HG03196 (cell line): ENCODE measurements around the gene SYCE3.
"Not testable (repeated sequence)": the region's sequence is repeated elsewhere in the genome, so short reads cannot be mapped to it uniquely, and the experiment has no call there.

Source experiments
- ATAC-seq: cut with Tn5 transposase; IDR thresholded peaks from one replicate; pipeline ENCODE4 v1.9.1; 2021; ENCODE audit not compliant: unreplicated experiment

The SYCE3 gene

GRCh38 chr22:50522806-50523438 lies 39.8 kb downstream of the SYCE3 start:
- ATAC-seq: no peak

GRCh38 chr22:50522208-50522805 lies 40.4 kb downstream of the SYCE3 start:
- no peak for ATAC-seq

- ATAC-seq: no peak
Observed at GRCh38 chr22:50521710-50522109, 41.0 kb downstream of the SYCE3 start.

GRCh38 chr22:50520826-50521453 lies 41.8 kb downstream of the SYCE3 start:
- no peak for ATAC-seq

GRCh38 chr22:50520184-50520583 lies 42.5 kb downstream of the SYCE3 start:
- ATAC-seq: not testable (repeated sequence)

- no peak for ATAC-seq
Observed at GRCh38 chr22:50519151-50519550, 43.6 kb downstream of the SYCE3 start.

GRCh38 chr22:50518606-50519005 lies 44.1 kb downstream of the SYCE3 start:
- ATAC-seq: no peak

GRCh38 chr22:50517495-50518260 lies 45.0 kb downstream of the SYCE3 start:
- ATAC-seq: no peak

- no peak for ATAC-seq
Observed at GRCh38 chr22:50516891-50517290, 45.8 kb downstream of the SYCE3 start.

GRCh38 chr22:50516068-50516467 lies 46.7 kb downstream of the SYCE3 start:
- no peak for ATAC-seq

GRCh38 chr22:50513175-50513574 lies 49.5 kb downstream of the SYCE3 start:
- no peak for ATAC-seq

GRCh38 chr22:50508897-50509296 lies 53.8 kb downstream of the SYCE3 start:
- ATAC-seq: no peak

- peak; percentile 66 for ATAC-seq
Observed at GRCh38 chr22:50507991-50508884, 54.5 kb downstream of the SYCE3 start, which contains the start of gene NCAPH2. NCAPH2 (plus strand) TSS chr22:50508224; CDS start chr22:50508338, 114 bp downstream.

- peak; percentile 40 for ATAC-seq
Observed at GRCh38 chr22:50507421-50507990, 55.2 kb downstream of the SYCE3 start, which contains the start of gene LMF2. LMF2 (minus strand) TSS chr22:50507702; CDS start chr22:50507675, 27 bp downstream.

- ATAC-seq: no peak
Observed at GRCh38 chr22:50506611-50507420, 55.9 kb downstream of the SYCE3 start.

GRCh38 chr22:50505776-50506610 lies 56.7 kb downstream of the SYCE3 start:
- no peak for ATAC-seq

GRCh38 chr22:50505276-50505775 lies 57.4 kb downstream of the SYCE3 start:
- ATAC-seq: no peak
